ENCODE measurements around the gene SAP25.
"Not testable (repeated sequence)": the region's sequence is repeated elsewhere in the genome, so short reads cannot be mapped to it uniquely, and the experiment has no call there.

Gene SAP25

DNA sequence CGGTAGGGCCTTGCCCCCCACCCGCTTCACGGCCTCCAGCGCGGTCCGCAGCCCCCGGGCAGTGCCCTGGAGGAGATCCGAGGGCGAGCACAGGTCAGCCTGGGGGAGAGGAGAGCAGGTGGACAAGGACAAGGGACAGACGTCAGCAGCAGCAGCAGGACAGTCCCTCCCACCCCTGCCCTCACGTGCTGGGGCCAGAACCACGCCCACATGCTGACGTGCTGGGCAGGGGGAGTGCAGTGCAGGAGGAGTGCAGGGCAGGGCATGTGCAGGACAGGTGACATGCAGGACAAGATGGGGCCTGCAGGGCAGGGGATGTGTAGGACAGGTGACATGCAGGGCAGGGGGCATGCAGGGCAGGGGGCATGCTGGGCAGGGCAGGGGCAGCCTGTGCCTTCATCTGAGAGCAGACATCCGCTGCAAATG lies 1.5 kb upstream of the SAP25 start:
- no peak for DNase-seq

DNA sequence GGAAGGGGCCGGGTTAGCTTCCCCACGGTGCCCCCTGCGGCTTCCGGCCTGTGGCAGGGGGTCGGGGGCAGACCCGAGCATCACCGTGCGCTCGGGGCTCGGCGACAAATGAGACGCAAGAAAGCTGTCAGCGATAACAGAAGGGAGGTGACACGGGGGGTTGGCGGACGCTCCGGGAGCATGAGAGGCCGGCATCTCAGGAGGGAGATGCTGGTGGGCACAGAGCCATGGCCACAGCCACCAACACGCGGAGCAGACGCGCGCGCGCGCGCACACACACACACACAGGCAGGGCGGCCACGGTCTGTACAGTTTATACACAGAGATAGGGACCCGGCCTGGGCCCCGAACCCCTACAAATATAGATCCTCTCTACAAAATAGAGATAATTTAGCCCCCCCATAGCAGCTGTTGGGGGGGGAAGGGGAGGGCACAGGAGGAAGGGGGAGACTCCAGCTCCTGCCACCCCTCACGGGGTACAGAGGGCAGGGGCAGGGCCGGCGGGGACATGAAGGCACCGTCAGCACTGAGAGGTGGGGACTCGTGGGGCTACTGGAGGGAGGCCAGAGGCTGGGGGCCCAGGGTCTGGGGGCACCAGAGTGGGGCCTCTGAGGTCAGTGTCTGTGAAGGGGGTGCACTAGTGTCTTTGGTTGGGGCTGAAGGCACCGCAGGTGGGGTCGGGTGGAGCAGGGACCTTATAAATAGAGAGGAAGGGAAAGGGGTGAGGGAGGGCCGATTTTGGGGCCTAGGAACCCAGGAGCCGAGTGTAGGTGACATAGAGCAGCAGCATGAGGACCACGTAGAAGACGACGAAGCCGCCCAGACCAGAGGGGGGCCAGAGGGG lies 884 bp upstream of the SAP25 start:
- DNase-seq, result no peak

DNA sequence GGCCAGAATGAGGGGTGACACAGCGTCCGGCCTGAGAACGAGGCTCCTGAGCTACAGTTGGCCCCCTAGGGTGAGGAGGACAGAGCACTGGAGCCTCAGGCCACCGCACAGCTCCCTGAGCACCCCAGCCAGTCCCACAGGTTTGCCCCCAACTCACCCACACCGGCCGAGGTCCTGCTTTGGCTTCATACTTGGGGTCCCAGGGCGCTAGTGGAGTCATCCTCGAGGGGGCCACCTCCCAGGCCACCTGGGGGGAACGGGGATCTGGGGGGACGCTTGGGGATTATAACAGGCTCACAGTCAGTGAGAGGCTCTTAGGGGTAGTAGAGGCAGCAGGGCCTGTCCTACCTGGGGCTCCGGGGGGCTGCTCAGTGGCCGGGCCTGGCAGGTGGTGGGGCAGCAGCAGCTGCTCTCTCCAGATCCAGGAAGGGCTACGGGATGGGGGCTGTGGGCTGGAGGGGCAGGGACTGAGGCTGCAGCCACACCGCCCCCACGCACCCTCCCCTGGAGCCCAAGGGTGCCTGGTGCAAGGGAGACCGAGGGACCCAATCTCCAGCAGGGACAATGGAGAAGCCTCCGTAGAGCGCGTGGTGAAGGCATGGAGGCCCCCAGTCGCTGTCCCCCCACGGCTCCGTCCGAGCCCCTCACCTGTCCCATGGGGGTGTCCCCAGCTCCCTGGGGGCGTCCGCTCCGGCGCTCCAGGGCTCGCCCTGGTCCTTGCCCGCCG lies 588 bp downstream of the SAP25 start:
- no peak for DNase-seq

DNA sequence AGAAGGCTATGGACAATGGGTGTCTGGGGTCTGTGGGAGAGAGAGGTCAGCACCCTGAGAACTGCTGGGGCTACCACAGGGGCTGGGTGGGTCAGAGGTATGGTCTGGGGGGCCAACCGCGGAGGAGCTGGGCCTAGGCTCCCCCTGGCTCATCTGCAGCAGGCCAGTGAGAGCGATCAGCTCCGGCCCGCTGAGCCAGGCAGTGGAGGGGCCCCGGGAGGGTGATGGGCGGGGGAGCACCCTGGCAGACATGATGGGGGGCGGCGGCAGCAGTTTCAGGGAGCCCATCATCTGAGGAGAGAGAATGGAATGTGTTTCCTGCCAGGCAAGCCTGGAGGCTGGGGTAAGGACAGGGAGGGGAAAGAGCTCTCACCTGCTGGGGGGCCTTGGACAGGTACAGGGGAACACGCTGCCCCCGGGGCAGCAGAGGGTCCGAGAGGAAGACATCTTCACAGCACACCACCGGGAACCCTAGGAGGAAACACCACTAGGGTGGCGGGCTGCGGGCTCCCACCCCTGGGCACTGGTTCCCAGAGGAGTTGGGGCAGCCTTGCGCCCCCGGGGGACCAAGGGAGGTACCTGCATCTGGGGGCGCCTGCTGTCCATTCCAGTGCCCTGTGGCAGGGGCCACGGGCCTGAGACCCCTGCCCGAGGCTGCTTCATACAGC lies 1.3 kb downstream of the SAP25 start:
- DNase-seq, result no peak

DNA sequence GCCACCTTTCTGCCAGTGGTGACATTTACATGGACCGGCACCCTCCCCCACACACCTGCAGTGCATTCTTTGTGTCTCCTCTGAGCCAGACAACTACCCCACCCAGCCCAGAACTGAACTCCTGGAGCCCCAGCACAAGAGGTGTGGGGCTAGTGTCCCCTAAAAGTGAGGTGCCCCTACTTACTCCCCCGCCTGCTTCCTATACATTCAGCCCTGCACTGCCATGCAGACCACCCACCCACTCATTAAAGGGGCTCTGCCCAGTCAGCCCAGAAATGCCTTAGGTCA lies 1.9 kb downstream of the SAP25 start:
- no peak for DNase-seq

DNA sequence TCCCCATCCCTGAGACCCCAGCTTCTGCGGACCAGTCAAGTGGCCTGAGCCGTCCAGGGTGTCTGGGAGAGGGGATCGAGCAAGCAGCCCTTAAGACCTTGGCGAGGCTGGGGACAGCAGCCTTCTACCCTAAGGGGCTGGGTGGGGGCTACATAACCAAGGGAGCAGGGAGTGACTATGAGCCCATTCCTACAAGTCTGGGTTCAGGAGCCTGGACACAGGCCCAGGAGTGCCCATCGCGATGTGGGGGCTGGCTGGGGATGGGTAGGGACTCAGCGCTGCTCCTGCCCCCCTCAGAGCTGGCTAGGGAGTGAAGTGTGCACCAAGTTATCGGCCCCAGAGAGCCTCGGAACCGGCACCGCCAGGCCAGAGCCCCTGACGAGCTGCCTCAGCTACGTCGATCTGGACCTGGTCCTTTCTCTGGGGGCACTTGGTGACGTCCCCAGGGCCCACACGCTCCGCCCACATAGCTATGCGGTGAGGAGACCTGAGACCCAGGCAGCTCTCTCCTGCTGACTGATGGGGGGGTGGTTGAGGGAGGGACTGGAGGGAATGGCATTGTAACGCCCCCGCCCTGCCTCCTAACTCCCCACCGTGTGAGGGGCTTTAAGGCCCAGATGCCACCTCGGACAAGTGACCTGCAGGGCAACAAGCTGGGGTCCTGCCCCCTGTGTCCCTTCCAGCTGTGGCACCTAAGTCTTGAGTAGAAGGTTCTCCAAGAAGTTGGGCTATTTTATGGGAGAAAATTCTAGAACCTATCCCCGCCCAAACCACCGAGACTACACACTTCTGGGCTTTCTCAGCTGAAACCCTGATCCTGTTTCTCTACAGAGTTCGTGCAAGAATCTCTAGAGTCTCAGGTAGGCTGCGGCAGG lies 2.5 kb downstream of the SAP25 start:
- no peak for DNase-seq

DNA sequence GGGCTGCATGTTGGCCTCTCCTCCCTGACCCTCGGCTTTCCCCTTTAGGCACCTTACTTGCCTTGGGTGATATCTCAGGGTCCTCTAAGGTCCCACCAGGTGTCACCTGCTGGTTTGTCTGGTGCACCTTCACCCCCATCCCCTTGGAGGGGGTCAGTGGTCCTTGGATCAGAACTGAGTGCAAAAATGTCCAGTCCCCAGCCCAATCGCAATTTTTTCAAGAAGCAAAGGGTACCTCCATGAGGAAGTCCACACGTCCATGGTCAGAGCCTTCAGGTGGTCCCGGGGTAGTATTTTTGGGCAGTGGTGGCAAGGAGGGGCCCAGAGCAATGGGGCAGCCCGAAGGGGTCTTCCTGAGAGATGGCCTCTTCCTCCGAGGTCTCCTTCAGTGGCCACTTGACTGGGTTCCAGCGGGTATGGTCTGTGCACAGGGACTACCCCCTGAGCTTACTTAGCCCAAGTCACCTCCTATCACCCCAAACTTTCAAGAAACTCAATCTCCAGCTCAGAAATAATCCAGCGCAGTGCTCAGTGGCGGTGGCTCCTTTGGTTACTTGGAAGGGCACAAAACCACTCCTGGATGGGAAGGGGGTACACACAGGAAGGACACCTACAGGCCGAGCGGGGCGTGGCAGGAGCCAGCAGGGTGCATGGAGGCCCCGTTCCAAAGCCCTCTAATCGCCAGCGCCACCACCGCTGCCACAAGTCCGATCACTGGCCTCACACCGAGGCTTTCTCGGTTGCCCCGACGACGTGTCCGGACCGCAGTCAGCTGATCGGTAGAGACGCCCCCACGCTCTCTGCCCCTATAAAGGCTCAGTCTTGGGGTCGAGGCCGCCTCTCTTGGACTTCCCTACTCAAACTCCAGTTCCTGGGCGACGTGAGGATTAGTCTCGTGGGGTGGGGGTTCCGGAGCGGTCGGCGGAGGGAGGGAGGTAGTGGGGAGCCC lies 4.5 kb downstream of the SAP25 start:
- peak; percentile 41 for DNase-seq

DNA sequence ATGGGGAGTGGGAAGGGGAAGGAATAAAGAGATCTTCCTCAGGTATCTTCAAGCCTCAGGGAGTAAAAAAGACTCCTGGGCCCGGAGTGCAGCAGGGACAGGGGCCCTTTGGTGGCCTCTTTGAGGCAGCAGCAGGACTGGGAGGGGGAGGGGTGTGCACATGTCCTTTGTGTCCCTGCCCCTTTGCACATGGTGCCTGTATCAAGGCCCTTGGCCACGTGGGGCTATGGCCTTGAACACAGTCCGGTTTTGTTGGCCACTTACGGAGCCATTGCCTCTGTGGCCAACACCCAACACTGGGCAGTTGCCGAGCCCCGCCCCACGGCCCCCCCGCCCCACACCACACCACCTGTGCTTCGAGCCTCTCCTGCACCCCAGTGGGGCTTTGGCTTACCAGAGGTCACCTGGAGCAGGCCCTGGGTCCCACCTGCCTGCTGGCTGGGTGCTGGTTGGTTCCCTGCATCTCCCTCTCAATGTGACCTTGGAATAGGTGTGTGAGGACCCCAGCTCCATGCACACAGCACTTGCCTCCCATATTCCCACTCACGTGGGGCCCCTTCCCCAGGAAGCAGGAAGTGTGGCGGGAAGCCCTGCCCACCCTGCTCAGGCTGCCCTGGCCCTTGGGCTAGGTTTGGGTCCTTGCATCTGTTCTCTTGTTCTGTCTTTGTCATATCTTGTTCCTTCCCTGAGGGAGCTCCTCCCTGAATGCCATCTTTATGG lies 5.4 kb downstream of the SAP25 start:
- DNase-seq, result no peak

DNA sequence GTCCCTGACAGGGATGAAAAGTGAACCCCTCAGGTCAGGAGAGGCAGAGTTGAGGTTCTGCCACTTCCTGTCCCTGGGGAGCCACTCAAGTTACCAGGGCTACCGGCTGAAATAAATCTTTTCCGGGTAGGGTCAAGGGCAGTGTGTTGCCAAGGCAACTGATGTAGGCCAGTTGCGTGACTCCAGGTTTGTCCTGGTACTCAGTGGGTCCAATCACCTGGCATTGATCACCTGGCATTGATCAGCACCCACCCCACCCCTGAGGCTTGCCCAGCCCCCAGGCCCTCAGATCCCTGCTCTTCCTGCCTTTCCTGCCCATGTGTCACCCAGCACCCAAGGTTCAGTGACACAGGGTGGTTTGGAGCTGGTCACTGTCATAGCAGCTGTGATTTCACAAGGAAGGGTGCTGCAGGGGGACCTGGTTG lies 5.9 kb downstream of the SAP25 start:
- DNase-seq, result no peak

DNA sequence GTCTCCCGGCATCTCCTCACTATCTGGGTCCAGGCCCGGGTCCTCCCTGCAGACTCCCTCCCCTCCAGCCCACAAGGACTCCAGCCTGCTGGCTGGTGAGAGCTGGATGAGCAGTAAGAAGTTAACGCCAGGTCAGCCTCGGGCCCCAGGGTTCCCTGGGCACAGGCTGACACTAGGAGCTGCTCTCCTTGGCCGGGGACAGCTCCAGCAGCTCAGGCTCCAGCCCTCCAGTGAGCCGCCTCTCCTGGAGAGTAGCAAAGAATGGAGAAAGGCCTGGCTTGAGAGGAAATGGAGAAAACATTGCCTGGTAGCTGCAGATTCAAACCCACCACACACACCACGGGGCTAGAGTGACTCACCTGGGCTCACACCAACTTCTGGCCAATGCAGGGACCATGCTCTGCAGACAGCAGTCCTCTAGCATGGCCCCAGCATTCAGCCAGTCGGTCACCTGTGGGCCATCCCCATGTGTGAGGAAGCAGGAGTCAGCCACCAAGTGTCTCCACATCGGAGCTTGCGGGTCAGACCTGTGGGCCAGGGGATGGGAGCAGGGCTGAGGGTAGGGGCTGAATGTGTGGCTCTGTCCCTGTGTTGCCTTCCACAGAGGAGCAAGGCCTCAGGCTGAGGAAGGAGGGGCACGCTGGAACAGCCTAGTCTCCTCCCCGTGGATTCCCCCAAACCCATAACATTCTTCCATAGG lies 6.5 kb downstream of the SAP25 start:
- DNase-seq, result no peak

DNA sequence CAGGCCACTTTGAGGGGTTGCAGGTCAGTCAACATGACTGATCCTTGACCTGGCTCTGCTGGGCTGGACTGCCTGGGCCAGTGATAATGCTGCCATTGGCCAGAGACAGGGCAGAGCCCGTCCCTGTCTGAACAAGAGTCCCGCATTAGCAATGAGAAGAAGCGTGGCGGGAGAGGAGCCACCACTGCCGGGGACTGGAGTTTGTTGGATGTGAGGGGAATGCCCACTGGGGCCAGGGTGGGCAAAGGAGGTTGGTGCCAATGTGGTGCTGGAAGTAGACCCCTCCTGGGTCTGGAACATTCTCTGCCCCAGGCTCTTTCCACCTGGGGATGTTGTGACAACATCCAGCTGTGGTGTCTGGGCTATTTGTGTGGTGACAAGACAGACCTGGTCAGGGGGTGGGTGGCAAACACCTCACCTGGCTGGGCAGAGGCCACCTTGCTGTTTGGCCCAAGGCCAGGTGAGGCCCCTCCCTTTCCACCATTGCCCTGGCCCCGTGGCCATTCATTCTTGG lies 7.6 kb downstream of the SAP25 start:
- no peak for DNase-seq

DNA sequence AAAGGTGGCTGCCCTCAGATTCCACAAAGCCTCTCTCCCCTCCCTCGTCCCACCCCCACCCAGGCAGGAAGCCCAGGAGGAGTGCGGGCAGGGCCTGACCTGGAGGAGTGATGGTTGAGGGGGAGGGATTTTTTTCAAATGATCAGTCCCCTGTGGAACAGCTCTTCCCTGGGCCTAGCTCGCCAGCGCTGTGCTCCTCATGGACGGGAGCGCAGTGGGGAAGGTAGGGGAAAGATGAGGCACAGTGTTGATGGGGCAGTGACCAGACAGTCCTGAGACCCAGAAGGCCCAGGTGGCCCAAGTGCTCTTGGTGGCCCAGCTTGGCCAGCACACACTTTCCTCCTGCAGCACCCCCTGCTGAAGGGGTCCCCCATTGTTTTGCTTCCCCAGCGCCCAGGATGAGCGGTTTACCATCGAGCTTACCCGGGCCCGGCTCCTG lies 8.5 kb downstream of the SAP25 start:
- DNase-seq, result no peak

DNA sequence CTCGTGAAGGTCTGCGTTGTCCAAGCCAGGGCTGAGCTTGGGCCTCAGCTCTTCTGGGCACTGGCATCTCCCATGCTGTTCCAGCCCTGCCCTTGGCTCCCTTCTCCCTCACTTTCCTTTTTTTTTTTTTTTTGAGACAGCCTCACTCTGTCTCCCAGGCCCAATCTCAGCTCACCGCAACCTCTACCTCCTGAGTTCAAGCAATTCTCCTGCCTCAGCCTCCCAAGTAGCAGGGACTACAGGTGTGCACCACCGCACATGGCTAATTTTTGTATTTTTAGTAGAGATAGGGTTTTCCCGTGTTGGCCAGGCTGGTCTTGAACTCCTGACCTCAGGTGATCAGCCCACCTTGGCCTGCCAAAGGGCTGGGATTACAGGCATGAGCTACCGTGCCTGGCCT lies 9.3 kb downstream of the SAP25 start:
- DNase-seq, result not testable (repeated sequence)

DNA sequence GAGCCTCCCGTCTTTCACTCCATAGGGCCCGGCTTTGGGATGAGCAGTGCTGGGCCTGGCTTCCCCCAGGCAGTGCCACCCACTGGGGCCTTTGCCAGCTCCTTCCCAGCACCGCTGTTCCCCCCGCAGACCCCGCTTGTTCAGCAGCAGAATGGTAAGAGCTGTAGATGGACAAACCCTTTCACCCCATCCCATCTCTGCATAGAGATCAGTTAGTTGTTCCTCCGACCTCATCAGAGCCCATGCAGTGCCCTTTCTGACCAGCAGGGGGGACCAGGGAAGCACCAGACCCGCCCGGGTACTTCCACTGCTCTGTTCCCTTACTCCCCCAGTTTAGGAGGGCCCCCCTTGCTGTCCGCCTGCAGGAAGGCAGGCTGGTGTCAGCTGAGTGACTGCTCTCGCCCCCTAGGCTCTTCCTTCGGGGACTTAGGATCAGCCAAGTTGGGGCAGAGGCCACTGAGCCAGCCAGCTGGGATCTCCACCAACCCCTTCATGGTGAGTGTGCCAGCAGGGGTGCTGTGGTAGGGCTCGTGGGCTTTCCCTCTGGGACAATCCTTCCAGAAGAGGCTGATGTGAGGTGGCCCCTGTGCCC lies 9.8 kb downstream of the SAP25 start:
- DNase-seq, result peak; percentile 88

DNA sequence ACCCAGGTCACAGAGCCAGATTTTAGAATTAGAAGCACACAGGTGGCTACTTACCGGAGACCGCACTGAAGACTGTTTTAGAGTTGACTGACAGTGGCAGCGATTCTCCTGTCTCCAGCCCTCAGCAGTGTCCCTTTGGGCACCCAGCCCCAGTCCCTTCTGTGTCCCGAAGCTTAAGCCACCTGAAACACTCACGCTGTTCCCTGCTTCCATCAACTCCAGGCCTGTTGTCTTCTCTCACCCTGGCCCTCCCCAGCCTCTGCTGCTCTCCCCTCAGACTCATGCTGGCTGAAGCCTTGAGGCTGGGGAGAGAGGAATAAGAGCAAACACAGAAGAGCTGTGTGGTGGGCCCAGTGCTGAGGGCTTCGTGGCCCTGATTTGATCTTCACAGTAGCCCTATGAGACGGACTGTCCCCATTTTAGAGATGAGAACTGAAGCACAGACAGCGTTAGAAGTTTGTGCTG lies 10.6 kb downstream of the SAP25 start:
- no peak for DNase-seq

DNA sequence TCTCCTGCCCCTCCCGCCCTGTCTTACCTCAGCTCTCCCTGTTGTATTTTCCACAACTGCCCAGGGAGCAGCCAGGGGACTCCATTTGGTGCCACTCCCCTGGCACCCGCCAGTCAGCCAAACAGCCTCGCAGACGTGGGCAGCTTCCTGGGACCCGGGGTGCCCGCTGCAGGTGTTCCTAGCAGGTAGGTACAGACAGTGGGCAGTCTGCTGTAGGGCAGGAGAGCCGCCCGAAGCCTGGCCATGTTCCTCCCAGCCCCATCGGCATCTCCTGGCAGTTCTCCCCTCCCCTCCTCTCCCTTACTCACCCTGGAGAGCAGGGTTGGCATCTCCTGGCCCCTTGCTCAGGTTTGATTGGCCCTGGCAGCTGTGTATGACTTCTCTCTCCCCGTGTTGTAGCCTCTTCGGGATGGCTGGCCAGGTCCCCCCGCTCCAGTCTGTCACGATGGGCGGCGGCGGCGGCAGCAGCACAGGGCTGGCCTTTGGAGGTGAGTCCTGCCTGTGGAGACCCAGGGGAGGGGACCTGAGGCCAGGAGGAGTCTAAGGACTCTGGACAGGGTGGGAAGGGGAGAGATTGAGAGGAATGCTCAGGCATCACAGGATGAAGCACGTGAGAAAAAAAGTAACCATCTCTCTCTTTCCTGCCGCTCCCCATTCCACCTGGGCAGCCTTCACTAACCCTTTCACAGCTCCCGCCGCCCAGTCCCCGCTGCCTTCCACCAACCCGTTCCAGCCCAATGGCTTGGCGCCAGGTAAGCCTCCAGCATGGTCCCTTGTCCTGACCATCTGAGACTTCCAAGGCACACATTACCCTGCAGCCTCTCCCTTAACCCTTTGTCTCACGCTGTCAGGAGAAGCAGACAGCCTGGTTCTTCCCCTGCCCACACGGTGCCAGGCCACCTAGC lies 11.3 kb downstream of the SAP25 start:
- no peak for DNase-seq

DNA sequence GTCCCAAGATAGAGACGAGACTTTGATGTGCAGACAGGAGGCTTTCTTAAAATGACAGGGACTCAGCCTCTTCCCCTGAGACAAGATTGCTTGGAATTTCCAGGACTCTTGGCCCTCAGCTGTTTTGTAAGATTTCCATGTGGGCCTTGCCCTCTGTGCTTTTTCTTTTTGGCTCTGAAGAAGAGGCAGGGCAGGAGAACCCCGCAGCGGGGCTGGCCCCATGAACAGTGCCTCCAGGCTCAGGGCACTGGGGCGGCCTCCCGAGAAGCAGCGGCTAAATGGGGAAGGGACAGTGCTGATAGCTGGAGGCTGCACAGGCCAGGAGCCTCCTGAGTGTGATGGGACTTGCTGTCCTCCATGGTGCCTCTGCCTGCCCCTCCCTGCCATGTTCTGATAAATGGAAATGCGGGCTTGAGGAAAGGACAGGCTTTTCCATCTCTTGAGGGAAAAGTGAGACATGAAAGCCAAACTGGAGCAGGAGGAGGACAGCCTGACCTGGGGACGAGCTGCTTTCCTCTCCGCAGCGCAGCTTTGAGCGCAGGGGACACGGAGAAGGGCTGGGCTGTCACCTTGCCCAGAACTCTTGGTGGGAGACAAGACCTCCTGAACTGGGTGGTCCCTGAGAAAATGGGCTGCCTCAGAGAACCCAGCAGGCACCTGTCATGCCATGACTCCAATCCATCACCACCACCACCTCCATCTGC lies 12.1 kb downstream of the SAP25 start:
- no peak for DNase-seq

DNA sequence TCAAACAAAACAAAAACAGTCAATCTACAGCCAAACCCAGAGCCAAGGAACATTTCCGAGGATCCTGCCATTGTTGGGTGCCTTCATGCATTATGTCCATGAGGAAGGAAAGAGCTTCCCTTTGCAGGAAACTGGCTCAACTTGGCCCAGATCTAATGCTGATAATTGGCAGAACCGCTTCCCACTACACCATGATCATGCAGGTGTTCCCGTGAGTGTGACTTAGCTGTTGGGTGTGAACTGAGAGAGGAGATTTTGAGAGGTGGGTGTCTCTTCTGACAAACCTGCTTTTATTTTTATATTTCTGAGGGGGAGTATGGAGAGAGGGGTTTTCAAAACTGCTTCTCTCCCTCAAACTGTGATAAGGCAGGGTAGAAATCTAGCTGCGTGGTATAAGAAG lies 14.6 kb downstream of the SAP25 start:
- DNase-seq, result no peak
